Neural cell (in vitro differentiated cells): ENCODE data around the gene ZNF362.

Experiments used
- CTCF ChIP-seq: fragments of 450-650 bp; IDR thresholded peaks from 2 replicates; pipeline ENCODE4 v1.5.1; 2014; ENCODE audit warnings: antibody characterized with exemption, mild to moderate bottlenecking, moderate library complexity; ENCODE audit not compliant: poor library complexity, severe bottlenecking
- EP300 ChIP-seq: fragments of 450-650 bp; conservative IDR thresholded peaks from 2 replicates; pipeline ENCODE4 v1.6.1; 2014; ENCODE audit warnings: antibody characterized with exemption, mild to moderate bottlenecking, moderate library complexity; ENCODE audit not compliant: poor library complexity, severe bottlenecking
- EZH2 ChIP-seq: fragments of 200-600, 300-800 bp; shearing (Covaris generic), sonication (generic); IDR thresholded peaks from 2 replicates; pipeline ENCODE4 v1.6.1; 2014; ENCODE audit warnings: antibody characterized with exemption, low read length, borderline replicate concordance, mild to moderate bottlenecking; ENCODE audit not compliant: insufficient read depth, poor library complexity, severe bottlenecking
- MXI1 ChIP-seq: fragments of 450-650 bp; conservative IDR thresholded peaks from 2 replicates; pipeline ENCODE4 v1.6.1; 2014; ENCODE audit warnings: antibody characterized with exemption, mild to moderate bottlenecking; ENCODE audit not compliant: poor library complexity, severe bottlenecking
- POLR2AphosphoS5 ChIP-seq: IDR thresholded peaks from 2 replicates; pipeline ENCODE4 v1.6.1; 2012
- RAD21 ChIP-seq: fragments of 450-650 bp; conservative IDR thresholded peaks from 2 replicates; pipeline ENCODE4 v1.6.1; 2014; ENCODE audit warnings: antibody characterized with exemption, mild to moderate bottlenecking, moderate library complexity
- REST ChIP-seq: IDR thresholded peaks from 2 replicates; pipeline ENCODE4 v1.6.1; 2012; ENCODE audit warnings: borderline replicate concordance
- SMC3 ChIP-seq: fragments of 450-650 bp; conservative IDR thresholded peaks from 2 replicates; pipeline ENCODE4 v1.6.1; 2014; ENCODE audit warnings: antibody characterized with exemption, mild to moderate bottlenecking, moderate library complexity; ENCODE audit not compliant: poor library complexity
- TAF1 ChIP-seq: IDR thresholded peaks from 2 replicates; pipeline ENCODE4 v1.6.1; 2012; ENCODE audit warnings: low read depth

GRCh38 chr1:33250217-33250616 lies 6.1 kb upstream of the ZNF362 start:
- TF ChIP-seq CTCF (no peak), EP300 (no peak), TAF1 (no peak), REST (no peak), SMC3 (no peak), EZH2 (no peak), MXI1 (no peak), RAD21 (no peak), POLR2AphosphoS5 (no peak)
